SU-DHL-6 (cell line): ENCODE data around the gene SLC5A2.
"Not testable (repeated sequence)": the region's sequence is repeated elsewhere in the genome, so short reads cannot be mapped to it uniquely, and the experiment has no call there.

Experiments used
- H2AFZ ChIP-seq: fragments of 200-600 bp; sonication (generic); 2 replicates; pipeline ENCODE4 v1.6.1; 2014; ENCODE audit warnings: low read depth, mild to moderate bottlenecking, moderate library complexity, mixed read lengths, antibody characterized with exemption, low read length; ENCODE audit not compliant: severe bottlenecking
- H3F3A ChIP-seq: fragments of 200-600 bp; shearing (Covaris generic); 2 replicates; pipeline ENCODE4 v1.6.0; 2016; ENCODE audit warnings: antibody characterized with exemption, mild to moderate bottlenecking; ENCODE audit not compliant: insufficient read depth
- H3K27ac ChIP-seq: fragments of 200-600 bp; sonication (generic); 2 replicates; pipeline ENCODE4 v1.5.1; 2016; ENCODE audit warnings: low read depth, mild to moderate bottlenecking, low read length, moderate library complexity, mixed read lengths
- H3K27me3 ChIP-seq: fragments of 200-600 bp; sonication (generic), shearing (Covaris generic); 2 replicates; pipeline ENCODE4 v1.6.0; 2014; ENCODE audit warnings: mild to moderate bottlenecking, low read length
- H3K36me3 ChIP-seq: fragments of 200-600 bp; sonication (generic); 2 replicates; pipeline ENCODE4 v1.6.1; 2014; ENCODE audit warnings: mild to moderate bottlenecking, low read length, mixed read lengths
- H3K4me2 ChIP-seq: fragments of 300-600, 200-600 bp; shearing (Covaris generic), sonication (generic); 2 replicates; pipeline ENCODE4 v1.6.0; 2014; ENCODE audit warnings: low read length, low read depth, mild to moderate bottlenecking; ENCODE audit not compliant: poor library complexity, severe bottlenecking
- H3K4me3 ChIP-seq: fragments of 200-600 bp; sonication (generic); 2 replicates; pipeline ENCODE4 v1.5.1; 2014; ENCODE audit warnings: antibody characterized with exemption, low read length, mild to moderate bottlenecking, mixed read lengths; ENCODE audit not compliant: insufficient read depth, poor library complexity, severe bottlenecking
- H3K79me2 ChIP-seq: fragments of 200-600 bp; sonication (generic); 2 replicates; pipeline ENCODE4 v1.6.1; 2014; ENCODE audit warnings: mild to moderate bottlenecking, low read length, moderate library complexity; ENCODE audit not compliant: insufficient read depth
- H3K9ac ChIP-seq: fragments of 200-600 bp; sonication (generic); 2 replicates; pipeline ENCODE4 v1.7.0; 2014; ENCODE audit warnings: mild to moderate bottlenecking, low read length
- H3K9me2 ChIP-seq: fragments of 200-600 bp; sonication (generic); replicated peaks from 2 replicates; pipeline ENCODE4 v1.6.1; 2014; ENCODE audit warnings: low read length; ENCODE audit not compliant: insufficient read depth
- H3K9me3 ChIP-seq: fragments of 200-600 bp; sonication (generic); 2 replicates; pipeline ENCODE4 v1.6.1; 2014; ENCODE audit warnings: low read length, mixed read lengths; ENCODE audit not compliant: insufficient read depth
- H4K20me1 ChIP-seq: fragments of 200-600 bp; sonication (generic); 2 replicates; pipeline ENCODE4 v1.6.1; 2014; ENCODE audit warnings: low read depth, mild to moderate bottlenecking, antibody characterized with exemption, low read length, moderate library complexity, mixed read lengths
- EZH2phosphoT487 ChIP-seq: fragments of 200-600 bp; sonication (generic), shearing (Covaris generic); conservative IDR thresholded peaks from 2 replicates; pipeline ENCODE4 v1.6.1; 2018; ENCODE audit warnings: mild to moderate bottlenecking, antibody characterized with exemption, low read length, moderate library complexity, mixed read lengths
- TF ChIP-seq, protein P1 (sequence below): fragments of 200-600 bp; sonication (generic); IDR thresholded peaks from one replicate; pipeline ENCODE4 v1.5.1; 2017; ENCODE audit warnings: antibody characterized with exemption, mild to moderate bottlenecking, low read length, moderate library complexity; ENCODE audit not compliant: insufficient read depth, poor library complexity, severe bottlenecking

SLC5A2 gene

DNA sequence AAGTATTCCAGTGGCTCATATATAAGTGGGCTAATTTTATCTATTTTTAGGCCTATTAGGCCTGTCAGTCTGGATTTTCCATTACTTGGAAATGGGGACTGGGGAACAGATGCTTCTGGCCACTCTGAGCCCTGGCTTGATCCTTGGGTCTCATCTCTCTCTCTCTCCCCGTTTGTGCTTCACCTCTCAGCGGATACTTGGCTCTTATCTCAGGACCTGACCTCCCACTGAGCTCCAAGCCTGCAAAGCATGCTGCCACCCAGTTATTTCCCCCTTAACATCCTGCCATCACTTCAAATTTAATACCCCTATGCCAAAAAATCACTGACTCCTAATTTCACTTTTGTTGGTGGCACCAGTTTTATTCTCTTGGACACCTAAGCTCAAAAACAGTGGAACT is 44.5 kb upstream of the SLC5A2 start:
- TF ChIP-seq, protein P1, sequence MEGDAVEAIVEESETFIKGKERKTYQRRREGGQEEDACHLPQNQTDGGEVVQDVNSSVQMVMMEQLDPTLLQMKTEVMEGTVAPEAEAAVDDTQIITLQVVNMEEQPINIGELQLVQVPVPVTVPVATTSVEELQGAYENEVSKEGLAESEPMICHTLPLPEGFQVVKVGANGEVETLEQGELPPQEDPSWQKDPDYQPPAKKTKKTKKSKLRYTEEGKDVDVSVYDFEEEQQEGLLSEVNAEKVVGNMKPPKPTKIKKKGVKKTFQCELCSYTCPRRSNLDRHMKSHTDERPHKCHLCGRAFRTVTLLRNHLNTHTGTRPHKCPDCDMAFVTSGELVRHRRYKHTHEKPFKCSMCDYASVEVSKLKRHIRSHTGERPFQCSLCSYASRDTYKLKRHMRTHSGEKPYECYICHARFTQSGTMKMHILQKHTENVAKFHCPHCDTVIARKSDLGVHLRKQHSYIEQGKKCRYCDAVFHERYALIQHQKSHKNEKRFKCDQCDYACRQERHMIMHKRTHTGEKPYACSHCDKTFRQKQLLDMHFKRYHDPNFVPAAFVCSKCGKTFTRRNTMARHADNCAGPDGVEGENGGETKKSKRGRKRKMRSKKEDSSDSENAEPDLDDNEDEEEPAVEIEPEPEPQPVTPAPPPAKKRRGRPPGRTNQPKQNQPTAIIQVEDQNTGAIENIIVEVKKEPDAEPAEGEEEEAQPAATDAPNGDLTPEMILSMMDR, result no peak
- TF ChIP-seq EZH2phosphoT487, result no peak
- Histone ChIP-seq H3K9ac (no peak overlapping the region), H3K27me3 (no peaks in the 10 kb centered on the region), H4K20me1 (no peaks in the 10 kb centered on the region), H3K79me2 (no peaks in the 10 kb centered on the region), H3K27ac (no peak overlapping the region), H3F3A (peaks cover 3% of the 10 kb centered on the region; the same call in 1 of the 2 replicates), H3K9me2 (no peaks in the 10 kb centered on the region), H3K9me3 (no peaks in the 10 kb centered on the region), H3K4me3 (no peak overlapping the region), H3K4me2 (no peak overlapping the region), H2AFZ (no peak overlapping the region), H3K36me3 (no peaks in the 10 kb centered on the region)

DNA sequence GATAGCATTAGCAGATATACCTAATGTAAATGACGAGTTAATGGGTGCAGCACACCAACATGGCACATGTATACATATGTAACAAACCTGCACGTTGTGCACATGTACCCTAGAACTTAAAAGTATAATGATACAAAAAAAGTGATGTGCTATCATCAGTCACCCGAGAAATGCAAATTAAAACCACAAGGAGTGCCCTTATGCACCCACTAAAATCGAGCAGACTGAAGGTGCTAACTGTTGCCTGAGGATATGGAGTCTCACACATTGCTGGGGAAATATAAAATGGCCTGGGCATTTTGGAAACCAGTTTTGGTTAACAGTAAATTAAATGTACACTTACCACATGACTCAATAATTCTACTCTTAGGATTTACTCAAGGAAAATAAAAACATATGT is 43.9 kb upstream of the SLC5A2 start:
- H3K4me2 ChIP-seq, result peak overlapping the region; percentile 5
- not testable (repeated sequence) for H3K9me3 ChIP-seq, H3K79me2 ChIP-seq, H3K27me3 ChIP-seq, H2AFZ ChIP-seq, H3K27ac ChIP-seq, H4K20me1 ChIP-seq, H3K36me3 ChIP-seq, H3K9ac ChIP-seq, H3K4me3 ChIP-seq, H3K9me2 ChIP-seq, H3F3A ChIP-seq

DNA sequence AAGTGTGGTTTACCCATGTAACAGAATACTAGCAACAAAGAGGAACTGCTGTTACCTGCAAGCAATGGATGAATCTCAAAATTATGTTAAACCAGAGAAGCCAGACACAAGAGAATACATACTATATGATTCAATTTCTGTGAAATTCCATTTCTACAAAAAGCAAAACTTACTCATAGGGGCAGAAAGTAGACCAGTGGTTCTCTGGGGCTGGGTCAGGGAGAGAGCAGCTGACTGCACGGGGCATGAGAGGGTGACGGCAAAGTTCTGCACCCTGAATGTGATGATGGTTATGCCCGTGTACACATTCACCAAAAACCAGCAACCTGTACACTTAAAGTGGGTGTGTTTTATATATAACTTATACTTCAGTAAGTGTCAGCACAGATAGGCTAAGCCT is 43.4 kb upstream of the SLC5A2 start:
- no peak overlapping the region for H3K9ac ChIP-seq
- H3K4me2 ChIP-seq, result peak overlapping the region; percentile 5
- H3K9me2 ChIP-seq, result no peaks in the 10 kb centered on the region
- H4K20me1 ChIP-seq, result no peaks in the 10 kb centered on the region
- no peaks in the 10 kb centered on the region for H3K27me3 ChIP-seq
- peaks cover 3% of the 10 kb centered on the region; the same call in 1 of the 2 replicates for H3F3A ChIP-seq
- no peaks in the 10 kb centered on the region for H3K36me3 ChIP-seq
- H3K9me3 ChIP-seq, result no peaks in the 10 kb centered on the region
- no peak overlapping the region for H3K27ac ChIP-seq
- TF ChIP-seq, protein P1, result no peak
- no peak for TF ChIP-seq EZH2phosphoT487
- H3K4me3 ChIP-seq, result no peak overlapping the region
- H3K79me2 ChIP-seq, result no peaks in the 10 kb centered on the region
- no peak overlapping the region for H2AFZ ChIP-seq

DNA sequence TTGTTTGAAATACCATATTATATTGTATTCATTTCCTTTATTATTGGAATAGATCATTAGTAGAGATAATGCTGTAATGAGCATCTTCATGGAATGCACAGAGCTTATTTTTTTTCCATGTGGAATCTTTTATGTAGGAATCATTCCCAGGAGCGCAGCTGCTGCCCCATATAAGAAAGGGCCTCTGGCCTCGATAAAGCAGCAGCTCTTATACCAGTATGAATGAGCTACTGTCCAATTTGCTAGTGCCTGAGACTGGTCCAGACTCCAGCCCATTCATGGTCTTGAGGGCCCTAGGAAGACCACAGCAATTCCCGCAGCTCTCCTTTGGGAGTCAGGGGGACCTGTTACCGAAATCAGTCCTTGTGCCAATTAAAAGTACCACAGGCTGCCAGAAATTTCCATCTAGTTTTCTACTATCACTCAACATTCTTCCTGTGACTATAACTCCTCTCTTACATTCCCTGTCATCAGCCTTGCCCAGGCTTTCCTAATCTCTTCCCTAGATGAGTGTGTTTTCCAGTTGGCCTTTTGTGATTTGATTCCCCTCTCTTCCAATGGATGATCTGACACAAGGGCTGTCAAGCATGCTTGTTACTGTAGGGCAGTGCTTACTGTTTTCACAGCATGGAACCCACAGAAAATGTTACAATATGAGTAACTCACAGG is 42.3 kb upstream of the SLC5A2 start:
- Histone ChIP-seq H3K27ac (no peak overlapping the region), H3K9me3 (no peaks in the 10 kb centered on the region), H3K36me3 (no peaks in the 10 kb centered on the region), H3F3A (peaks cover 3% of the 10 kb centered on the region; the same call in 1 of the 2 replicates), H4K20me1 (no peaks in the 10 kb centered on the region), H3K9ac (no peak overlapping the region), H3K4me3 (no peak overlapping the region), H3K79me2 (no peaks in the 10 kb centered on the region), H2AFZ (no peak overlapping the region), H3K4me2 (no peak overlapping the region), H3K27me3 (no peaks in the 10 kb centered on the region), H3K9me2 (no peaks in the 10 kb centered on the region)
- TF ChIP-seq, protein P1, result no peak
- TF ChIP-seq EZH2phosphoT487, result no peak
